ENCODE measurements around the gene CRIP2. TPM values are rescaled to one million over a fixed set of nuclear protein-coding genes. Genes with fewer than 3 reads are reported as not detected.

CRIP2 gene
- total and polyA plus RNA-seq, 2 of the 8 experiments (the other 6 are each of a cell fraction or from before 2014, with no cell fraction given): 4.2 to 13.5 TPM

DNA sequence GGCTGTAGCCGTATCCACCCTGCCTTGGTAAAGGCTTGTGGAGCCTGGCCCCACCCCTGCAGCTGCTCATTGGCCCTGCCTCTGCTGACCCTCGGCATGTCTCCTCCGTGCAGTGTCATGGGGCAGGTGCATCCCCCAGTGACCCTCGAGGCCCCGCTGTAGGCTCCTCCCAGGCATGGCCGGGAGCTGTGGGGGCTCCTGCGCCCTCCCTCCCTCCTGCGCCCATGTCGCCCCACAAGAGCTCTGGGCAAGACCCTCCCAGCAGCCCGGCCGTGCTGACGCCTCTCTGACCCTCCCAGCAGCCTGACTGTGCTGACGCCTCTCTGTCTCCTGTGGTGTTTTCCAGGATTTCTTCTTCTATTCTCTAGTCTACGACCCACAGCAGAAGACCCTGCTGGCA is 20.8 kb upstream of the CRIP2 start:
- Histone ChIP-seq H3K27ac (ENCODE audit: low read depth, low read length) (no peak overlapping the region), H3K9ac (replicated peaks in 1 of 4; ENCODE audit: extremely low read depth in 1 of 4, low read depth in 3 of 4, low read length in 3 of 4) (no peak overlapping the region), H2AFZ (ENCODE audit: low read length) (no peak overlapping the region), H3K4ac (replicated peaks; ENCODE audit: insufficient read length, low read depth, low read length) (no peak overlapping the region), H3K36me3 (ENCODE audit: control insufficient read depth in 2 of 4, insufficient read depth in 4 of 4, low read length in 3 of 4) (peaks cover 24 to 80% (median 44%) of the 10 kb centered on the region in 4 experiments), H3K56ac (replicated peaks; ENCODE audit: insufficient read length, low read depth, low read length) (no peak overlapping the region), H4K5ac (ENCODE audit: insufficient read length, low read depth, low read length) (no peak overlapping the region), H3K4me2 (ENCODE audit: insufficient read depth in 1 of 2, low read depth in 2 of 2, low read length in 2 of 2) (no peak overlapping the region), H4K8ac (ENCODE audit: extremely low read depth, insufficient read depth, low read length) (no peak overlapping the region), H3K4me3 (ENCODE audit: extremely low read depth in 1 of 4, insufficient read depth in 2 of 4, low read depth in 3 of 4, low read length in 4 of 4) (no peak overlapping the region), H3K4me1 (replicated peaks in 1 of 4; ENCODE audit: control insufficient read depth in 3 of 4, insufficient read depth in 4 of 4, low read length in 3 of 4) (no peaks in the 10 kb centered on the region), H3K9me3 (ENCODE audit: insufficient read depth in 2 of 2, low read depth in 1 of 2, low read length in 1 of 2) (no peaks in the 10 kb centered on the region), H2BK20ac (ENCODE audit: low read length) (no peak overlapping the region), H3K27me3 (replicated peaks in 1 of 4; ENCODE audit: control insufficient read depth in 3 of 4, extremely low read depth in 1 of 4, insufficient read depth in 3 of 4, low read length in 3 of 4) (no peaks in the 10 kb centered on the region), H4K20me1 (replicated peaks in 1 of 2; ENCODE audit: control insufficient read depth in 1 of 2, insufficient read depth in 2 of 2, low read length in 2 of 2) (peaks cover 6 to 23% of the 10 kb centered on the region in 2 experiments), H3K14ac (ENCODE audit: insufficient read length) (no peak overlapping the region), H4K91ac (replicated peaks; ENCODE audit: insufficient read length, low read length) (no peak overlapping the region), H2AK5ac (ENCODE audit: low read depth, low read length) (no peak overlapping the region), H2BK15ac (ENCODE audit: low read length) (no peak overlapping the region), H3K79me2 (ENCODE audit: control insufficient read depth in 1 of 2, insufficient read depth in 2 of 2, low read length in 2 of 2) (no peaks in the 10 kb centered on the region; a peak in 1 of 4 replicates), H3K23me2 (ENCODE audit: low read depth, low read length) (no peaks in the 10 kb centered on the region), H2BK120ac (replicated peaks; ENCODE audit: low read depth, low read length) (no peak overlapping the region), H2BK5ac (ENCODE audit: low read depth, low read length) (no peak overlapping the region), H3K23ac (ENCODE audit: insufficient read length) (no peak overlapping the region), H3K79me1 (ENCODE audit: low read depth, low read length) (peaks cover 2% of the 10 kb centered on the region; the same call in 1 of the 2 replicates), H3K18ac (ENCODE audit: extremely low read depth, low read length) (no peak overlapping the region), H2BK12ac (ENCODE audit: low read depth, low read length) (no peak overlapping the region)
- no peak for FAIRE-seq
- POLR2A ChIA-PET (ENCODE audit: partially characterized antibody): no interaction called here
- WGBS, 2 experiments (ENCODE audit: extremely low coverage in 1 of 2, insufficient coverage in 1 of 2, insufficient read length in 1 of 2, insufficient replicate concordance in 2 of 2, low coverage in 1 of 2, low lambda C conversion rate in 2 of 2, missing lambda C conversion rate in 1 of 2): 96% methylated on average over 11 of the region's 14 CpGs; no CpG with 5 or more reads in 1 of the 2 experiments
- CTCF ChIA-PET (ENCODE audit: partially characterized antibody): interaction anchor here (3.9 kb wide), 1 partner anchor 16 kb away, joined by 27 read pairs; no protein-coding TSS in a partner anchor
- DNase-seq (ENCODE audit: low read depth in 1 of 2, low spot score in 2 of 2): no peak
- TF ChIP-seq MAFK (IDR thresholded peaks at IDR 0.05; ENCODE audit: low read depth, low read length): no peak
